ENCODE data around the gene GPR75. TPM values are rescaled to one million over a fixed set of nuclear protein-coding genes. Genes with fewer than 3 reads are reported as not detected.

The GPR75 gene
- total RNA-seq, 1 experiment from 2014 or later = 11.4 TPM

DNA sequence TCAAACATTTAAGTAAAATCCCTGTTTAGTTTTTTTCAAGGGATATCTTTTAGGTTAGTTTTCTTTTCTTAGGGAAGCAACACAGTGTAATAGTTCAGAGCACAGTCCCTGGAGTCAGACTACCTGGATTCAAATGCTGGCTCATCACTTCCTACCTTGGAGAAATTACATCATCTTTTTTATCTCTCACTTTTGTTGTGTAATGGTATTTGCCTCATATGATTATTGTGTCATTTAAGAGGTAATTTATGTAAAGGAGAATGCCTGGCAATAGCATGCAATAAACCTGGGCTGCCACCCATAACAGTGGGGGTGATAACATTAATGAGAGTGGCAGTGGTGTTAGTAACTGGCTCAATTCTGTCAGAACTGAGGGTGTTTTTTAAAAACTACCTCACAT lies 46.6 kb downstream of the GPR75 start:
- H3K9ac ChIP-seq (ENCODE audit: low read length) = no peak overlapping the region
- no peak for DNase-seq
- peaks cover 62% of the 10 kb centered on the region for H3K36me3 ChIP-seq (ENCODE audit: insufficient read depth, low read length)
- no peaks in the 10 kb centered on the region for H3K79me2 ChIP-seq (ENCODE audit: low read length)
- H3K4me2 ChIP-seq (ENCODE audit: low read depth, low read length, poor library complexity, severe bottlenecking) = no peak overlapping the region
- H3K9me2 ChIP-seq (replicated peaks; ENCODE audit: insufficient read depth, low read length) = no peaks in the 10 kb centered on the region
- no peak overlapping the region for H2AFZ ChIP-seq (ENCODE audit: low read length)
- H3K27ac ChIP-seq (ENCODE audit: low read length) = no peak overlapping the region
- no peaks in the 10 kb centered on the region for H4K20me1 ChIP-seq (ENCODE audit: insufficient read depth, low read depth, low read length)
- no peaks in the 10 kb centered on the region for H3K27me3 ChIP-seq (ENCODE audit: low read length)
- H3K4me3 ChIP-seq (ENCODE audit: low read length) = no peak overlapping the region
- no peaks in the 10 kb centered on the region for H3K4me1 ChIP-seq (ENCODE audit: low read length)
- H3K9me3 ChIP-seq (ENCODE audit: low read length) = no peaks in the 10 kb centered on the region

DNA sequence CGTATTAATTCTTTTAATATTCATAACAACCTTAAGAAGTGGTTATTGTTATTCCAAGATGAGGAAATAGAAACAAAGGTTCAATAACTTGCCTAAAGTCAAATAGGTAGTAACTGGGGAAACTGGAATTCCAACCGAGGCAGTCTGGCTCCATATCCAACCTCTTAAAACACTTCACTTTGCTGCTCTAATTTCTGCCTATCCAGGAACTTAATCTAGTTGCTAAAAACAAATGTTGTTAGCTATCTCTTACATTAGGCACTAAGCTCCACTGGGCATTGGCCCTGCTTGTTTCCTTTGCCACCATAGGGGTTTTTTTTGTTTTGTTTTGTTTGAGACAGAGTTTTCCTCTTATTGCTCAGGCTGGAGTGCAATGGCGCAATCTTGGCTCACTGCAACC lies 48.2 kb downstream of the GPR75 start:
- Histone ChIP-seq H3K9me2 (replicated peaks; ENCODE audit: insufficient read depth, low read length) (no peaks in the 10 kb centered on the region), H3K79me2 (ENCODE audit: low read length) (no peaks in the 10 kb centered on the region), H3K4me1 (ENCODE audit: low read length) (no peaks in the 10 kb centered on the region), H3K9ac (ENCODE audit: low read length) (no peak overlapping the region), H3K9me3 (ENCODE audit: low read length) (no peaks in the 10 kb centered on the region), H4K20me1 (ENCODE audit: insufficient read depth, low read depth, low read length) (no peaks in the 10 kb centered on the region), H3K27me3 (ENCODE audit: low read length) (no peaks in the 10 kb centered on the region), H3K27ac (ENCODE audit: low read length) (no peak overlapping the region), H3K36me3 (ENCODE audit: insufficient read depth, low read length) (peaks cover 62% of the 10 kb centered on the region), H3K4me3 (ENCODE audit: low read length) (no peak overlapping the region), H2AFZ (ENCODE audit: low read length) (no peak overlapping the region), H3K4me2 (ENCODE audit: low read depth, low read length, poor library complexity, severe bottlenecking) (no peak overlapping the region)
- no peak for DNase-seq

Small RNA genes lying within 50 kb of the gene (small RNA-seq; reads per million reads assigned to genes)
- gene MIR3682 = not detected

Other genes starting within 250 kb of the GPR75 start
- gene CHAC2, start 92.2 kb downstream of the GPR75 start, total RNA-seq (2014; rRNA removed; shearing (Covaris generic); ENCODE audit: low replicate concordance) = 9.8 and 21.3 TPM in 2 replicates
- 26.4 and 39.8 TPM in 2 replicates for gene ASB3, start 73.0 kb downstream of the GPR75 start, total RNA-seq (2014; rRNA removed; shearing (Covaris generic); ENCODE audit: low replicate concordance)
- 54.8 and 62.9 TPM in 2 replicates for gene ERLEC1, start 72.9 kb downstream of the GPR75 start, total RNA-seq (2014; rRNA removed; shearing (Covaris generic); ENCODE audit: low replicate concordance)
- 40.2 and 67.5 TPM in 2 replicates for gene PSME4, start 111.0 kb upstream of the GPR75 start, total RNA-seq (2014; rRNA removed; shearing (Covaris generic); ENCODE audit: low replicate concordance)